NCI-H2107 treated with DMSO at 0.1 percent for 48 hours (cell line): ENCODE results near the gene AHDC1.
"Not testable (repeated sequence)": the region's sequence is repeated elsewhere in the genome, so short reads cannot be mapped to it uniquely, and the experiment has no call there.

Experiments used
- DNase-seq: peaks from one replicate; lab custom pipeline; 2025; ENCODE audit not compliant: unreplicated experiment; lab: John Stamatoyannopoulos, UW

The AHDC1 gene

GRCh38 chr1:27553823-27554222 lies 50.1 kb downstream of the AHDC1 start:
- not testable (repeated sequence) for DNase-seq

DNA sequence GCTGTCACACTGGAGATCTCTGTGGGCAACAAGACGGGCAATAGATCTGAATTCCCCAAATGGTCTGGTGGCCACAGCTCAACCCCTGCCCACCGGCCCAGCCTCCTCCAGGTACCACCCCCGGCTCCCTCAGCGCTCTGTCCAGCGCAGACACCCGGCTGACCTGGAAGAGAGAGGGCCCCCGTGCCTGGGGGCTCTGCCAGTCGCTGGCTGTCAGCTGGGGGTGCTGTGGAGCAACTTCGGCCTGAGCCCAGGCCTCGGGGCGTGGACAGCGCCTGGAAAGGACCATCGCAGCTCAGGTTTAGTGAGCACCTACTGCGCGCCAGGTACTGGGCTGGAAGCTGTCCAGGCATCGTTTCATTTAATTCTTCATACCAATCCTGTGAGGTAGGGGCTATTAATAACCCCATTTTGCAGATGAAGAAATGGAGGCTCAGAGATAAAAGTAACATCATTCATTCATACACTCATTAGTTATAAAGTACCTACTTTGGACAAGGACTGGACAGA lies 51.0 kb downstream of the AHDC1 start:
- no peak for DNase-seq

- no peak for DNase-seq
These were observed 52.0 kb downstream of the AHDC1 start for GRCh38 chr1:27551953-27552312.

- DNase-seq, result no peak
These were observed 52.6 kb downstream of the AHDC1 start for GRCh38 chr1:27551170-27551952.

GRCh38 chr1:27550510-27551169 lies 53.3 kb downstream of the AHDC1 start:
- DNase-seq, result no peak

GRCh38 chr1:27549807-27550408 lies 54.0 kb downstream of the AHDC1 start:
- DNase-seq, result no peak

DNA sequence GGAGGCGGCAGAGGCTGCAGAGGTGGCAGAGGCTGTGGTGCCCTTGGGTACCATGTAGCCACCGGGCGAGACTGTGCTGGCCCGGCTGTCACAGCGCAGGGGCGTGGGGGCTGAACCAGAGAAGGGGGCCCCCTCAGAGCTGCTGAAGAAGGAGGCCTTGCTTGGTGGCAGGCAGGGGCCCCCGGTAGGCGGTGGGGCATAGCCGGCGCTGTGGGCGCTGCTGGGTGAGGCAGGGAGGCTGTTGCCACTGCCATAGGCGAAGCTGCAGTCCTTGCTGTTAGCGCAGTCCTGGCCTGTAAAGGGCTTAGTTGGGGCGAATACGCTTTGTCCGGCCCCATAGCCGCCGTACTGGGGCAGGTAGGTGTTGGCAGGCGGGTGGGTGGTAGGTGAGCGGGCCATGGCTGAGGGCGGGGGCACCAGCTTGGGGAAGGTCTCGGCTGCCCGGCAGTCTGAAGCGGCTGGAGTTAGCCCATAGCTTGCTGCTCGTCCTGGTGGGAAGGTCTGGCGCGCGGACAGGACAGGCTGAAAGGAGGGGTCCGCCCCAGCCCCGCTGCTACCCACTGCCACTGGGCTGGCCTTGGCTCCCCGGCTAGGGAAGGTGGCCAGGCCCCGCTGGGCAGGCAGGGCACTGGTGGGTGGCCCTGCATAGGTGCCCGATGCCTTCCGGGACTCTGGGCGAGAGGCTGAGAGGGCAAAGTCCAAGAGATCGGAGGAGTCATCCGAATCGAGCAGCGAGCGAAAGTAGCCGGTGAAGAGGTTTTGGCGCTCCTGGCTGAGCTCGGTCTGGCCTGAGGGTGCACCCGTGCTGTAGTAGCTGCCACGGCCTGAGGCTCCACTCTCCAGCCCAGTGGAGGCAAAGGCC lies 54.9 kb downstream of the AHDC1 start:
- no peak for DNase-seq

DNA sequence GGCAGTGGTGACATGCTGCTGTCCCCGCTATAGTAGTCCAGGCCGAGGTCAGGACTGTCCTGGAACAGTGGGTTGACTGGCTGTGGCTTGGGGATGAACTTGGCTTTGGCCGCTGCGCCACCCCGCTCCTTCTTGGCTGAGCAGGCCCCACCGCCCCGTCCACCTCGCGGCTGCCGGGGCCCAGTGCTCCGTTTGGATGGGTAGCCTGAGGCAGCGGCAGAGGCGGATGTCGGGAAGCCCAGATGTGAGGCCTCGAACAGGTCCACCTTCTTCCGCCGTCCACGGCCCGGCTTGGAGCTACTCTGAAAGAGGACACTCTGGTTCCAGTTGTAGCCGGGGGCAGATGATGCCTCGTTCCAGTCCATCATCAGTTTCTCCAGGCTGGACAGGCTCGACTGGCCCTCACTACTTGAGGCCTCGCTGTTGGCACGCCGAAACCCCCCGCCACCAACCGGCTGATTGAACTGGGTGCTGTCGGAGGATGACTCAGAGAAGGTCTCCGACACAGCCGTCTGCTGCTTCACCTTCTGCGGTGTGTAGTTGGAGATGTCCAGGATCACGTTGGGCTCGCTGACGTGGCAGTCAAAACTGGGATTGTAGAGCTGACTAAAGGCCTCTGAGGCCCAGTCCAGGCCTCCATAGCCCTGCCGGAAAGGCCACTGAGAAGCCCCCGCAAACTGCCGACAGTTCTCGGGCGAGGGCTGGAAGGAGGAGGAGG lies 55.6 kb downstream of the AHDC1 start:
- DNase-seq, result no peak

GRCh38 chr1:27547220-27548116 lies 56.5 kb downstream of the AHDC1 start:
- no peak for DNase-seq

DNA sequence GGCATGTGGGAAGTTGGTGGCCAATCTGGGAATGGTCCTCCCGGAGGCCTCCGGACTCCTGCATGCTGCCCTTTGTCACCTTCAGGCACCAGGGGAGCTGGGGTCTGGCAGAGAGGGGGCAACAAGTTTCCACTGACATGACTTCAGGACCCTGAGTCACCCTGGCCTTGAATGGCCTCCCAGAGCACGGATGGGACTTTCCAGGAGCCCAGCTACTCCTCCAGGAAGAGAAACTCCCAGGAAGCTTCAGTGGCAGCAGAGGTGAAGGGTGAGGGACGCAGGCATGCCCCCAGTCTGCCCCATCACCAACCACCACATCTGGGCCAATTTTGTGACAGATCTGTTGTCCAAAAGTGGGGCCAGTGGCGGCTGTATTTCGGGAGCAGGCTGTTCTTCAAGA lies 58.1 kb downstream of the AHDC1 start:
- DNase-seq, result no peak

DNA sequence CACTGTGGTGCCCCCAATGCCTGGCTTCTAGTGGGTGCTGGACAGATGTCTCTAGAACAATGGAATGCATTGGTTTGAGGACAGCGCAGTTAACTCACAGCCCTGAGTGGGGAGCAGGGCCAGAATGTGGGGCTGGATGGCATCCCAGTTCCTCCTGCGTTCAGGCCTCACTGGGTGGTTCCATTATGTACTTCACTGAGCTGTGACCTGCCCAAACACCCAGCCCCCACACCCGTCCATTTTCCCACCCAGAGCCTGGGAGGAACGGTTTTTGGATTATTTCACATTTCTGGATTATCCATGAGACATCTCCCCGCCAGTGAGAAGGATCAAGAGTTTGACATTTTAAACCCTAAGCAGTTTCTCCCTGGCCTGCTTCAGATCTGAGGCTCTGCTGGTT lies 58.7 kb downstream of the AHDC1 start:
- DNase-seq, result no peak

DNA sequence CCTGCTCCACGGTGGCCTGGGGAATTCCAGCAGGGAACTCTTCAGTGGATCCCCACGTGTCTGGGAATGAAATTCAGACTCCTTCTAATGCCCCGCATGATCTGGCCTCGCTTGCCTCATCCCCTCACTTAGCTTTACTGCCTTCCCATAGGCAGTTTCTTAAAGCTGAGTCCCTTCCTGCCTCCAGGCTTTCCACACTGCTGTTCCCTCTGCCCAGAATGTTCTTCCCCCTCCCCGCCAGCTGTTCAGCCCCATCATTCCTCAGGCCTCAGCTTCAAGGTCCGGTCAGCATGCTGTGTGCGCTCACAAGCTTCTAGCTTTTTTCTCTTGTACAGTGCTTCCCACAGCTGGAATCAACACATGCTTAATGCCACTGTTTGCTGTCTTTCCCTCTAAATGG lies 59.1 kb downstream of the AHDC1 start:
- DNase-seq, result no peak

DNA sequence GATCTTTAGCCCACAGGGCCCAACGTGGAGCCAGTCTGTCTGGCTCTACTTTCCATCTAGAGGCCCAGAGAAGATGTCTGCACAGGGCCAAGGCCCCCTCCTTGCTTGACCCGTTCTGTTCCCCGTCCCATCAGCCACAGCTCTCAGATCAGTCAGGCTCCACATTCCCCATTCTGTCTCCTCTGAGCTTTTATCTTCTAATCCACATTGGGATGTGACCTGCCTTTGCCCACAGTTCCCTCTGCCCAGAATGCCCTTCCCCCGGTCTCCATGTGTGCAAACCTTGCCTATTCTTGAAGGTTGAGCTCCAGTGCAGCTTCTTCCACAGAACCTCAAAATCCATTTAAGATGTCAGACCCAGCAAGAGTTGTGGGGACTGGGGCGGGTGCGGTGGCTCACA lies 60.7 kb downstream of the AHDC1 start:
- no peak for DNase-seq

GRCh38 chr1:27542463-27543273 lies 61.3 kb downstream of the AHDC1 start:
- no peak for DNase-seq

DNA sequence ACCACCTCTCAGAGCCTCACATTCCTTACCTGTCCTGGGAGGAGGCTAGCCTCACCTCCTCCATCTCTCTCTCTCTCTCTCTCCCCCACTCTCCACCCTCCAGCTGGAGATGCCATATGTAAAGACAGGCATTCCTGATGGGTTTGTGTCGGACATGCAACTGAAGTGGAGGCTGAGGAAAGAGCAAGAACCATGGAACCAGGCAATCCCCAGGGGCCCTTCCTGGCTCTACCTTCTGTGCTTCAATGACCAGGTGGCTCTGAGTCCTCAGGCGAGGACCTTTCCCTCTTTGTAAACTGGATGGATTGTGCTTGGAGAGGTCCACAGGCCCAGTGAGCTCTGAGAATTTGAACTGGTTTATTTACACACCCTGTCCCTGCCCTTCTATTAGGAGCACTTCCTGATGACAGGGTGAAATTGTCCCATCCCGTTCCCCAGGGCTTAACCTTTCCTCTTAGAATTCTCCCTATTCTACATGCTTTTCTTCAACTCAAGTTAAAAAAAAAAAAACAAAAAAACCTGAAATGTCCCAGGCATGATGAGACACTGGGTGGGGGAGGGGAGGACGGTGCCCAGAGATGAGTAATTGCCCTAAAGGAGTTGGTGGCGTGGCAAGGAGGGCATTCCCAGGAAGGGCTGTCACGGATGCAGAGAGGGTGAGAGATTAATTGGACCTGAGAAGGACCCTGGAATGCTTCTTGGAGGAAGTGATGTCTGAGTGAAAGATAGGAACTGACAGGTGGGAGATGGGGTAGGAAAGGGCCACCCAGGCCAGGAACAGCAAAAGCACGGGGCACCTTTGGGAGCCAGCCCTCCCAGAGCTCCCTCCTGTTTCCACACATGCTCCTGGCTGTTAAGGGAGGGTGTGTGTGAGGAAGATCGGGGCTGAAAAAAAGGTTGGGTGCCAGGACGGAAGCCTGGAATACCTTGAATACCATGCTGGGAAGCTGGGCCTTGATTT lies 63.8 kb downstream of the AHDC1 start:
- no peak for DNase-seq

DNA sequence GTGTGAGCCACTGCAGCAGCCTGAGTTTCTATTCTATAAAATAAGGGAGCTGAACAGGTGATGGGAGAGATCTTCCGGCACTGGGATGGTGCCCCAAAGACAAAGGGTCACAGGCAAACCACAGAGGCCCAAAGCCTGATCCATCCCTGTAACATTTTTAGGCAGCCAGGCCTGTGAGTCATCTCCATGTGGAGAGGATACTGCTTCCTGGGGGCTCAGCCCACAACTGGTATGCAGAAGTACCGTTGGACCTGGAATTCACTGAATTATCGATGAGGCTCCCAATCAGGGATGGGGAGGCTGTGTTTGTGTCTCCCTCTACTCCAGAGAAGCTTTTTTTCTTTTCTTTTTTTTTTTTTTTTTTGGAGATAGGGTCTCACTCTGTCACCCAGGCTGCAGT lies 65.2 kb downstream of the AHDC1 start:
- no peak for DNase-seq

DNA sequence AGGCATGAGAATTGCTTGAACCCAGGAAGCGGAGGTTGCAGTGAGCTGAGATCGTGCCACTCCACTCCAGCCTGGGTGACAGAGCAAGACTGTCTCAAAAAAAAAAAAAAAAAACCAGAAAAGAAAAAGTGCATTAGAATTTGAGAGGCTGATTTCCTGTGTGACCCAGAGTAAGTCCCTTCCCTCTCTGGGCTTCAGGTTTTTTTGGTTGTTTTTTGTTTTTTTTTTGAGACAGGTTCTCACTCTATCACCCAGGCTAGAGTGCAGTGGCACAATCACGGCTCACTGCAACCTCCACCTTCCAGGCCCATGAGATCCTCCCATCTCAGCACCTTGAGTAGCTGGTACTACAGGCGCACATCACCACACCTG lies 65.7 kb downstream of the AHDC1 start:
- not testable (repeated sequence) for DNase-seq

DNA sequence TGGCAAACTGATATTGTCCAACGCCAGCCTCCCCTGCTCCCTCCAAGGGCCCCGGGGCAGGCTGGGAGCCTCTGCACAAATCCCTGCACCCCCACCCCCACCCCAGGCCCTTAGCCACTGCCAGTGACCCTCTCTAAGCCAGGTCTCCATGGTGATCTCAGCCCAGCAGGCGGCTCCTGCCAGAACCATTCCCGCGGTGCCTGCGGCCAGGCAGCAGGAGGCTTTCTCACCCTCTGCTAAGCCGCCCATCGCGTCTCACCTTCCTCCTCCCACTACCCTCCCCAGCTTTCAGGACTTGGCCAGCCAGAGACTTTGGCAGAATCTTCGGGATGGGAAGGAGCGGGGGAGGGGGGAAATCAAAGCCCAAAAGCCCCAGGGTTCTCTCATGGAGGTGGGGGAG lies 67.2 kb downstream of the AHDC1 start:
- peak; percentile 41 for DNase-seq
